ENCODE measurements around the gene GLI3.

GRCh38 chr7:42176724-42177101, 60.3 kb downstream of the GLI3 start:
- TF ChIP-seq CTCF (IDR thresholded peaks at IDR 0.05) (no peak), POLR2A (IDR thresholded peaks at IDR 0.05) (no peak)

Data from adrenal gland (tissue), 5 donors.